ENCODE data around the gene ANGEL2. TPM values are rescaled to one million over a fixed set of nuclear protein-coding genes. Genes with fewer than 3 reads are reported as not detected.

The ANGEL2 gene
- total and polyA plus RNA-seq, 2 of the 13 experiments (the other 11 are each of a cell fraction or from before 2014, with no cell fraction given): 12.3 to 25.4 TPM

GRCh38 chr1:212950243-212951125, 65.2 kb downstream of the ANGEL2 start, which contains the start of gene VASH2 (continued):
- TF ChIP-seq ZNF740 (CRISPR knock-in tag; IDR thresholded peaks at IDR 0.05): 0 out of 2 replicates have a peak, but pooled peaks have one; percentile 20
- no peak for TF ChIP-seq ZNF230 (CRISPR knock-in tag; IDR thresholded peaks at IDR 0.05)
- no peak for TF ChIP-seq SUZ12 (IDR thresholded peaks at IDR 0.05; ENCODE audit: low read depth, low read length)
- peak; percentile 77 for TF ChIP-seq NFYC (CRISPR knock-in tag; IDR thresholded peaks at IDR 0.05)
- TF ChIP-seq ZNF564 (CRISPR knock-in tag; IDR thresholded peaks at IDR 0.05): 0 out of 2 replicates have a peak, but pooled peaks have one; percentile 21
- TF ChIP-seq HMGXB3 (CRISPR knock-in tag; IDR thresholded peaks at IDR 0.05; ENCODE audit: borderline replicate concordance): peak; percentile 80
- no peak for TF ChIP-seq ZNF720 (CRISPR knock-in tag; IDR thresholded peaks at IDR 0.05)
- no peak for TF ChIP-seq ZNF414 (CRISPR knock-in tag; IDR thresholded peaks at IDR 0.05)
- 0 out of 2 replicates have a peak, but pooled peaks have one; percentile 15 for TF ChIP-seq ZNF777 (CRISPR knock-in tag; IDR thresholded peaks at IDR 0.05)
- peak; percentile 28; the same call in 1 of the 2 replicates for TF ChIP-seq DR1 (CRISPR knock-in tag; IDR thresholded peaks at IDR 0.05)
- TF ChIP-seq HOXA9 (CRISPR knock-in tag; IDR thresholded peaks at IDR 0.05; ENCODE audit: borderline replicate concordance): no peak
- peak; percentile 18; the same call in 1 of the 2 replicates for TF ChIP-seq SOX5 (CRISPR knock-in tag; IDR thresholded peaks at IDR 0.05; ENCODE audit: borderline replicate concordance)
- 0 out of 2 replicates have a peak, but pooled peaks have one; percentile 27 for TF ChIP-seq MED13 (CRISPR knock-in tag; IDR thresholded peaks at IDR 0.05)
- TF ChIP-seq ONECUT2 (CRISPR knock-in tag; IDR thresholded peaks at IDR 0.05): 0 out of 2 replicates have a peak, but pooled peaks have one; percentile 9
- no peak for TF ChIP-seq NFRKB (IDR thresholded peaks at IDR 0.05)
- peak; percentile 19; the same call in 1 of the 2 replicates for TF ChIP-seq ZNF501 (CRISPR knock-in tag; IDR thresholded peaks at IDR 0.05)
- peak; percentile 56 for TF ChIP-seq SP2 (CRISPR knock-in tag; IDR thresholded peaks at IDR 0.05)
- TF ChIP-seq MAX (IDR thresholded peaks at IDR 0.05): peak; percentile 38; the same call in 1 of the 2 replicates
- TF ChIP-seq TBX2 (CRISPR knock-in tag; IDR thresholded peaks at IDR 0.05; ENCODE audit: borderline replicate concordance): peak; percentile 23; the same call in 1 of the 2 replicates
- TF ChIP-seq PAX8 (CRISPR knock-in tag; IDR thresholded peaks at IDR 0.05; ENCODE audit: borderline replicate concordance): no peak

All from HepG2 (cell line).